AG04450 (cell line): ENCODE results near the gene PRKAG2. TPM values are rescaled to one million over a fixed set of nuclear protein-coding genes. Genes with fewer than 3 reads are reported as not detected.

ENCODE experiments used
- CTCF ChIA-PET: fragments of 300-600, 350-600 bp; formaldehyde crosslinking; extraction: SDS; loops from one replicate; lab custom pipeline; 2022; ENCODE audit warnings: antibody characterized with exemption, inconsistent platforms; lab: Charles Lee
- POLR2A ChIA-PET: fragments of 350-600 bp; formaldehyde crosslinking; extraction: SDS; loops from one replicate; lab custom pipeline; 2021; ENCODE audit warnings: antibody characterized with exemption, inconsistent platforms; lab: Yijun Ruan, JAX
- DNase-seq: peaks from one replicate; pipeline ENCODE4 v3.0.0-alpha.2; 2011; ENCODE audit warnings: low read depth, low spot score
- H3K27ac ChIP-seq: one replicate; pipeline ENCODE4 v1.5.1; 2012; ENCODE audit warnings: low read depth, low read length, control low read depth
- H3K27me3 ChIP-seq: one replicate; pipeline ENCODE4 v1.6.0; 2012; ENCODE audit warnings: low read length; ENCODE audit not compliant: control insufficient read depth, insufficient read depth
- H3K4me3 ChIP-seq: 2 replicates; pipeline ENCODE4 v1.5.1; 2011; ENCODE audit warnings: mild to moderate bottlenecking, low read depth, low read length, control low read depth
- H3K9me3 ChIP-seq: 2 replicates; pipeline ENCODE4 v1.5.1; 2012; ENCODE audit warnings: low read length; ENCODE audit not compliant: control insufficient read depth, insufficient read depth
- CTCF ChIP-seq: IDR thresholded peaks from 2 replicates; pipeline ENCODE4 v1.5.1; 2011; ENCODE audit warnings: low read depth, low read length, control low read depth, inconsistent platforms
- polyA plus RNA-seq: library from polyadenylated mRNA; depleted of rRNA; stranded (reverse); fragments of >200 nt; gene quantifications from 2 replicates; pipeline ENCODE4 v1.2.3, GENCODE V29; 2011; rRNA removed
- small RNA-seq: library from RNA; depleted of rRNA; stranded (forward); fragments of <200 nt; gene quantifications from one replicate; pipeline ENCODE3, GENCODE V24; 2012; ENCODE audit warnings: low read depth; ENCODE audit not compliant: insufficient read length

The PRKAG2 gene
- polyA plus RNA-seq, 1 experiment = 45.0 TPM

- H3K9me3 ChIP-seq = no peaks in the 10 kb centered on the region
- no peaks in the 10 kb centered on the region for H3K27me3 ChIP-seq
- ChIA-PET CTCF (interaction anchor here (0.6 to 0.7 kb wide), 2 partner anchors 124 to 196 kb away, joined by 3 read pairs; no protein-coding TSS in a partner anchor), POLR2A (no interaction called here)
- no peak for DNase-seq
- H3K27ac ChIP-seq = peak overlapping the region; percentile 39
- H3K4me3 ChIP-seq = no peak overlapping the region
- TF ChIP-seq CTCF = no peak
These were observed 370.0 kb downstream of the PRKAG2 start for GRCh38 chr7:151506901-151507382.

Small RNAs within 50 kb of the gene (small RNA-seq; reads per million reads assigned to genes)
- gene RF00019 (not detected), gene RNU6-604P (not detected)

Other genes starting within 250 kb of the PRKAG2 start
- gene GALNTL5, start 79.3 kb upstream of the PRKAG2 start, polyA plus RNA-seq = not detected in 2 replicates
- gene GALNT11, start 148.6 kb upstream of the PRKAG2 start, polyA plus RNA-seq = 33.9 and 37.6 TPM in 2 replicates